Amniotic epithelial cell (primary cell): Measurements from ENCODE around the gene BEST1.

Experiments used
- DNase-seq: peaks from one replicate; pipeline ENCODE4 v3.0.0-alpha.2; 2010; ENCODE audit warnings: low read depth

Gene BEST1

DNA sequence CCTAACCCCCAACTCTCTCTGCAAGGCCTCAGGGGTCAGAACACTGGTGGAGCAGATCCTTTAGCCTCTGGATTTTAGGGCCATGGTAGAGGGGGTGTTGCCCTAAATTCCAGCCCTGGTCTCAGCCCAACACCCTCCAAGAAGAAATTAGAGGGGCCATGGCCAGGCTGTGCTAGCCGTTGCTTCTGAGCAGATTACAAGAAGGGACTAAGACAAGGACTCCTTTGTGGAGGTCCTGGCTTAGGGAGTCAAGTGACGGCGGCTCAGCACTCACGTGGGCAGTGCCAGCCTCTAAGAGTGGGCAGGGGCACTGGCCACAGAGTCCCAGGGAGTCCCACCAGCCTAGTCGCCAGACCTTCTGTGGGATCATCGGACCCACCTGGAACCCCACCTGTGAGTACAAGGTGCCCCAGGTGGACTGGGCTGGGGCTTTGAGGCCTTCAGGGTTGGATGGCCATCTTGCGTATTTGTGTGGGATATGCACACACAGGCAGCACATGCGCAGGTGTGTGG is at the start of gene BEST1:
Gene BEST1 (plus strand): TSS at position 317 of the 513 bp plus-strand sequence. CDS start 1,456 bp downstream, outside the sequence.
- DNase-seq, result no peak

GRCh38 chr11:61901397-61901796 is 48.8 kb upstream of the BEST1 start:
- no peak for DNase-seq

- DNase-seq, result no peak
Measured at GRCh38 chr11:61902313-61902712, 47.8 kb upstream of the BEST1 start.

DNA sequence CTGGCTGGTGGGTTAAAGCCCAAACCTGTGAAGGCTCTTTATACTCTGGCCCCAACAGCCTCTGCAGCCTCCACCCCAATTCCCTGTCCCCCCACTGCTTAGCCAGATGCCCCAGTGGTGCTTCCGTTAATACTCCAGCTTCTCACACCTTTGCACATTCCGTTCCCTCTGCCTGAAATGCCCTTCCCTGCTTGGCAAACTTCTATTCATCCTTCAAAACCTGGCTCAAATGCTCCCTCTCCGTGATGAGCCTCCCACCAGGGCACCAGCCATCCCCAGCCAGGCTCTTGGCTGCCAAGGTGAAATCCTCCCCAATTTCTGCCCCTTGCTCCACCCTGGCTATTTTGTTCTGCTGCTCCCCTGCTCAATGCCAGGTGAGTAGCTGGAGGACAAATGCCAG is 46.3 kb upstream of the BEST1 start:
- DNase-seq, result no peak

DNA sequence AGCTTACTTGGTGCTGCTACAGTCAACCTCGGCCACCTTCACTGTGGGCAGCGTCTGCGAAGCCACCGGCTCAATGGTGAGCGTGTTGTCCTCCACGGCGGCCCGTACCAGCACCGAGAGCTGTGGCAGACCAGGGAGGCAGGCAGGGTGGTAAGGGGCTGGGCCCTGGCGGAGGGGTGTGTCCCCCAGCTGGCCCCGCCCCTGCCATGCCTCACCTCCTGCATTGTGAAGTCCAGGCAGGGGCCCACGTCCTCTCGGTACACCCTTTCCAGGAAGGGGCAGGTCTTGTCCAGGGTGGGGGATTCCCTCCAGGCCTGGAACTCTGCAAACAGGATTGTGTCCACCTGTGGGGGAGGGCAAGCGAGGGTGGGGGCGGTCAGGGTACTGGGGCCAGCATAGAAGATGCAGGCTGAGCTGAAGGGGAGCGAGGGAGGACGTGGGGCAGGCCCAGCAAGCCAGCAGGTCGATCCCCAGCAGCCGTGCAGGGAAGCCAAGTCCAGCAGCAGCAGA is 45.6 kb upstream of the BEST1 start:
- DNase-seq, result peak; percentile 19

DNA sequence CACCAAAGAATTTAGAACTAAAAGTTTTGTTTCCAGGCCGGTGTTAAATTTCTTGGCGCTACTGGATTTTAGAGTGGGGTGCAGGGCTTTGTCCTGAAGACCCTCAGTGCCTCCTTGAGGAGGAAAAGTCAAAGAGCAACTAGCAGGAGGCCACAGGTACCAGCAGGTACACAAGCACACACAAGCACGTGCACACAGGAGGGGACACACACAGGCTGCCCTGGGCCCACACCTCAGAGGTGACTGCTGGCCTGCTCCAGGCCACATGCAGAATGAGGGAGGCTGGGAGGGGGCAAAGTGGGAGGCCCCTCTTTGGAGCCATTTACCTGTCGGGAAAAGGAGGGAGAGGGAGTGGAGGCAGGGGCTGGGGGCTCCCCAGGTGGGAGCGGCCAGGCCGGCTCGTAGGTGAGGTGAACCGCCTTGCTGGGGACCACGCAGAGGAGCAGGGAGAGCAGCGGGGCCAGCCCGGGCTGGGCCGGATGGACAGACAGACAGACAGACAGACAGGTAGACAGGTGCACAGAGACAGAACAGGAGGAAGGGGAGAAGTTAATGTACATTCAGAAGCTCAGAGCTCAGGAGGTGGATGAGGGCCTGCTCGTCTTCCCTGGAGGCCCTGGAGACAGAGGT is 45.0 kb upstream of the BEST1 start:
- no peak for DNase-seq

GRCh38 chr11:61905801-61906521 is 44.2 kb upstream of the BEST1 start:
- no peak for DNase-seq

DNA sequence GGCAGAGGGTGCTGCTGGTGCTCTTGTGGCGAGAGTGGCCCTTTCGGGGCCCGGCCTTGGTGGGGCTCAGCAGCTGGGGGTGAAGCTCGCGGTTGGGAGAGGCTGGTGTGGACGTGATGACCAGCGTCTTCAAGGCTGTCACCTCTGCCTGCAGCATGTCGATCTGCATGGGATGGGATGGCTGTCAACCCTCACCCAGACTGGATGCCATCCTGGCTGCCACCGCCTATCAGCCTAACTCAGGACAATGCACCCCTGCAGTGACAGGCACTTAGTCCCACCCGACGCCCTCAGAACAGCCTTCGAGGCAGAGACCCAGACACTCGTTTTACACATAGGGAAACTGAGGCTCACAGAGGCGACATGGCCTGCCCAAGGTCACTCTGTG is 43.6 kb upstream of the BEST1 start:
- no peak for DNase-seq

- no peak for DNase-seq
Measured at GRCh38 chr11:61907282-61907681, 42.9 kb upstream of the BEST1 start.

DNA sequence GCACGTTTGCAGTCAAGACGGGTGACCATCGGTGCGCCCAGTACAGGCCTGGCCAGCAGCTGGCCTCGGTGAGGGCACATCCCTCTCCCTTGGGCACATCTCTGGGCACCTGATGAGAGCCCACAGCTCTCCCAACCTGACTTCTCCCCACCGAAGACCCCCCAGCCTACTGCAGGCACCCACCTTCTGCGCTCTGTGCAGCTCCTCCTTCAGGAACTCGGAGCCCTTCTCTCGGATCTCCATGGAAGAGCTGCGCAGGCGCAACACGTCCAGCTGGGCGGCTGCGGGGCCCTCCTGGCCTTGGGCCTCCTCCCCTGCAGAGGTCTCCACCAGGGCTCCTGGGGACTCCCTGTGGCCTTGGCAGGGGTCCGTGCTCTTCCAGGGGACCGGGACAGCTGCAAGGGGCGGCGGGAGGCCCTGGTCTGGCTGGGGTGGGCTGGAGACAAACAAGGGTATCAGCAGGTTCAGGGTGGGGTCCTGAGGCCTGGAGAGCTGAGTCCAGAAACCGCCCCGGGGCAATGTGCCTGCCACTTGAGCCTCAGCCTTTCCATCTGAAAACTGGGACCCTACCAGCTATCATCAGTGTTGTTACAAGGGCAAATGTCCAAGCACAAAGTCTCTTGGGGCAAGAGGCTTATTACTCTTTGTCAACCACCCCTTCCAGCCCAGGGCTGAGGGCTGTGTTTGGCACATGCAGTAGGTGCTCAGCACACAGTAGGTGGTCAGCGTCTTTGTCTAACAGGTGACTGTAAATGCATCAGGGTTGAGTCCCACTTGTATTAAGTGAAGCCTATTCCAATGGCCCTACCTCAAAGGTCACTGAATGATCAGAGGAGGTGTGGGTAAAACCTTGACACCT is 42.1 kb upstream of the BEST1 start:
- DNase-seq, result no peak

- no peak for DNase-seq
Measured at GRCh38 chr11:61908730-61909316, 41.3 kb upstream of the BEST1 start.

GRCh38 chr11:61910187-61911127 is 39.7 kb upstream of the BEST1 start:
- DNase-seq, result no peak

DNA sequence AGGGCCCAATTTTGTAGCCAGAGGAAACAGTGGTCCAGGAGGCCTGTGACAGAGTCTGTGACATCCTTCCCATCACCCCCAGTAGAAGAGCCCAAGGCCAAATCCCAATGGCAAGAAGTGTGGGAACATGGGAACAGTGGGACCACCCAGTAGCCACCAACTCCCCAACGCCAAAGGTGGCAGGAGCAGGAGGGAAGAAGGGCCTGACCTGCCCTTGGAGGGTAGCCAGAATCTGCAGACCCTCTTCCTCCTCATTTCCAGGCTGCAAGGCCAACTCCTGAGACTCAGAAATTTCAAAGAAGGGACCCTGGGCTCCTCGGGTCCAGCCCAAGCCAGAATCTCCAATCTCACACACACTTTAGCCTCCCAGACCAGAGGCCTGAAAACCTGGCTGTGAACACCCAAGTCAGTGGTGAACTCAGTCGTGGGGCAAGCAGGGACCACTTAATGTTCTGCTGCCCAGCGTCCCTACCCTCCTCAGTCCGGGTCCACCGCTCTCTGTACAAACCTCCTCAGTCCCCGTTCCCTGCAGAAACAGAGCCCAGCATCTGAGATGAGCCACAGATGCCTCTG is 38.9 kb upstream of the BEST1 start:
- no peak for DNase-seq

- DNase-seq, result no peak
Measured at GRCh38 chr11:61911701-61912529, 38.2 kb upstream of the BEST1 start.

DNA sequence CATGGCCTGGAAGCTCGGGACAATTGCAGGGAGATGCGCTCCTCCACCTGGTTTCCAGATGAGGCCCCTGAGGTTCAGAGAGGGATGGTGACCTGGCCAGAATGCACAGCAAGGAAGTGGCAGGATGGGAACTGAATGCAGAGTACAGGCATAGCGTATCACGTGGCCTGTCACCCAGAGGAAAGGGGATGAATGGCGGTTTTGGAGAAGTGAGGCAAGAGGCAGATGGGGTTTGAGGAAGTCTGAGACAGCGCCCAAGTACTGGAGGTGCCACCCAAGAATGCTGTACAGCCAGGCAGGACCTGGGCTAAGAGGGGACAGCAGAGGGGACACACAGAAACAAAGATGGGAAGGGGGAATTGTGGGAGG is 37.6 kb upstream of the BEST1 start:
- DNase-seq, result no peak

DNA sequence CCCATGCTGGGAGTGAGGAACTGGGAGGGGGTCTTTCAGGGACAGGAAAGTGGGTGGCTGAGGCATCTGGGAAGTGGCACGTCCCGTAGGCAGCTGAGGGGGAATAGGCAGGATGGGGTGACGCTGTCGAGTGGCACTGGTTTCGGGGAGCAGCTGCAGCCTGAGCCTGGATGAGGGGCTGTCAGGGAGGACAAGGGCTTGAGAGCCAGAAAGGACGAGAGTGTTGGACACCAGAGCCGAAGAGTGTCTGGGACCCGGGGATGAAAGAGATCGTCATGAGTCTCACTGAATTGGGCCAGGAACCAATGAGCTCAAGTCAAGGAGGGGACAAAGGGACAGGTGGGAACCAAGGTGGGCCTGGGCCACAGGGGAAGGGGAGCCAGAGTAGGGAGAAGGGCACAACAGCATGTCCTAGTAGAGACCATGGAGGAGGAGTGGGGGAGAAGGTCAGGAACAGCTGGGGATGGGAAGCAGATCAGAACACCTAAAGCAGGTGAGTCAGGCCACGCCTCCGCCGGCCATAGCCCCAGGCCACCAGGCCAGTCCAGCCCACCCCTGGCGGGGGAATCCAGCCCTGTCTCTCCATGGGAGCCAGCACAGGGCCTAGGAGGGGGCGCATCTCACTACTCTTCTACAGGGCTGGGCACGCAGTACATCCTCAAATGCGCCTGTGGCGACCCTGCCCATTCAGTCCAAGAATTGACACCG is 37.0 kb upstream of the BEST1 start:
- DNase-seq, result no peak

GRCh38 chr11:61913699-61914395 is 36.3 kb upstream of the BEST1 start:
- no peak for DNase-seq

DNA sequence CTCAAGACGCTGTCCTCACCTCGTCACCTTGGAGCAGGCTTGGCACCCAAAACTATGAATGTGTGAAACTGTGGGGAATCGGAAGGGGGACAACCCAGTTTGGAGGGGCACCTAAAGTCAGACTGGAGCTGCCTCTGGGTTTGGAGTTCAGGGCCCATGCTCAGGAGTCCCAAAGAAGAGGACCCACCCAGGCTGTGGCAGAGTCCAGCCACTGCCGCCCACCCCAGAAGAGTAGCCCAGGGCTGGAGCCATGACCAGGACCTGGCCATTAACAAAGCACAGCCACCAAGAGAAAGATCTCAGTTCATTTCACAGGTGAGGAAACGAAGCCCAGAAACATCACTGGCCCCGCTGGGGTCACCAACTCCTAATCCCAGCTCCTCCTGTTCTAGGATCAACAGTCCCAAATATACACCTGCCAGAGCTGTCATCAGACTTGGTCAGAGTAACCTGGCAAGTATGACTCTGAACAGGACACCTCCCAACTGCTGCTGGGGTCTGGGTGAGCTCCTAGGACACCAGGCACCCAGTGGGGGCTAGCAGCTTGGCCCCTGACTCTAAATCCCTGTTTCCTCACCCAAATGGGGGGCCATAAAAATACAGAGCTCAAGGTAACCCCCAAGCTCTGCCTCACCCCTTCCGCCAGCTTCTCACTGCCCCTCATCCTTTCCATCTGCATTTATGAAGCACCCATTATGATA is 35.5 kb upstream of the BEST1 start:
- DNase-seq, result no peak
